Adipose tissue (tissue), 3 donors: ENCODE results near the gene DNAJC1. TPM values are rescaled to one million over a fixed set of nuclear protein-coding genes. Genes with fewer than 3 reads are reported as not detected.
"Not testable (repeated sequence)": the region's sequence is repeated elsewhere in the genome, so short reads cannot be mapped to it uniquely, and the experiment has no call there.

Source experiments
- H3K27ac ChIP-seq: one replicate; pipeline ENCODE4 v1.5.1; 2013; ENCODE audit warnings: low read depth, low read length
- whole genome bisulfite sequencing, 3 donors: extraction: QIAGEN DNeasy Blood & Tissue Kit; methylation state at CpG; one replicate each; pipeline ENCODE4 v1.1.7; 2013; 5-methylcytosine and 5-hydroxymethylcytosine counted together
- polyA plus RNA-seq, 3 donors: library from polyadenylated mRNA; stranded (reverse); fragments of 200-250 nt; gene quantifications; one replicate each; pipeline ENCODE4 v1.2.3, GENCODE V29; 2013
- donor health status: healthy with polysubstance abuse.
- donor health status: Bipolar disorder and iron deficiency.
- donor health status: healthy.

The DNAJC1 gene
- polyA plus RNA-seq, 3 donors: 22.8 to 37.4 (median 23.1) TPM

DNA sequence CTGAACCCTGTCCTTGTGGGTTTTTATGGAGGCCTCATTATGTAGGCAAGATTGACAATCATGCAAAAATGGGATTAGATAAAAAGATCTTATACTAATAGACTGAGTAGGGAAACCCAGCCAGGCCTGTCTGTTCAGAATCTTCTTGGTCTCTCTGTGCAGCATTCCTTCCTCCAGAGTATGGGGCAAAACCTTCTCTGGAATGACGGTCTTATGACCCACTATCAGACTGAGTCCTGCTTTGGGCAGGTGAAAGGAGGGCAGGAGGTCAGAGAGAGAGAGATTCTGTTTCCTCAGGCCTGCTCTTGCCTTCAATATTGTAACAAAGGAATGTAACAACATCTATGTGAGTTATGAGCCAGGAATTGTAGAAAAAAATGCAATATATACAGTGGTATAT, 182.6 kb downstream of the DNAJC1 start:
- 82 to 90% (median 90%) methylated on average over 1 of the region's 1 CpG for WGBS, 3 donors
- no peak overlapping the region for H3K27ac ChIP-seq

DNA sequence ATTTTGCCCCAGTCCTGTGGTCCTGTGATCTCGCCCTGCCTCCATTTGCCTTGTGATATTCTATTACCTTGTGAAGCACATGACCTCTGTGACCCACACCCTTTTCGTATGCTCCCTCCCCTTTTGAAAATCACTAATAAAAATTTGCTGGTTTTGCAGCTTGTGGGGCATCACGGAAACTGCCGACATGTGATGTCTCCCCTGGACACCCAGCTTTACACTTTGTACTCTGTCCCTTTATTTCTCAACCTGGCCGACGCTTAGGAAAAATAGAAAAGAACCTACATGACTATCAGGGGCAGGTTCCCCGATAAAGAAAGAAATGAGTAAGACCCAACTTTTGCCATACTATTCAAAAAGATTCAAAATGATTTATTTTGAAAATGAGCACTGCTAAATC, 185.1 kb downstream of the DNAJC1 start:
- H3K27ac ChIP-seq: not testable (repeated sequence)
- 96 to 98% (median 97%) methylated on average over 7 of the region's 7 CpGs for WGBS, 3 donors

DNA sequence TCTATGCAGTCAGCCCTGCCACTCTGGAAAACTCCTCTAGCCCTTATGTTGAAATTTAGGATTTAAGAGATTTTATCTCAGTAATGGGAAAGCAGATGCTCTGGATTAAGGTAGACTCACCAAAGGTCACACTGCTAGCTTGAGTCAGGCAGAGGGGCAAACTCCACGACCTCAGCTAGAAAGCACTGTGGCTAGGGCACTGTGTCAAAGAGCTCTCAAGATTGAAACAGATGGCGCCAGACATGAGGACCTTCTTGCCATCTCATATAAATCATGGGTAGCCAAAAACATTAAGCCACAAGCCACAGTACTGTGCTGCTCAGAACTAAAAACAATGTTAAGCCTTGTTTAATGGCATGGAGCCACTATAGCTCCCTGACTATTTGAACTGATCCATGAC, 188.7 kb downstream of the DNAJC1 start:
- no peak overlapping the region for H3K27ac ChIP-seq
- WGBS, 3 donors: 87 to 93% (median 93%) methylated on average over 2 of the region's 2 CpGs

DNA sequence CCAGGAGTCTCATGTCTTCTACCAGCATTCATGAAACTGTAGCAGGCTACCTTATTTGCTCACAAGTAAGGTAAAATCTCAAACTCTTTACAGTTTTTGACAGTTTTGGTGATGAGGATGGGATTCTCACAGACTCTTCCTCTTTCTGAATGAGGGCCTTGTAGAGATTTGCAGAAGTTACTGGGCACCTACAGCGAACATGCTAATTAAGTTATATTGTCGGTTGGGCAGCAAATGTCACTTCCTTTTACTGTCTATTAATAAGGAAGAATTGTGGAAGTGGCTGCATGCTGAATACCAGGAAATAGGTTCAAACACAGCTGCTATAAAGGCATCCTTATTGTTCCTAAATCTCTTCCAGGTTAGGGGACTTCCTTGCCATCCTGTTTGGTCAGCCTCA, 189.6 kb downstream of the DNAJC1 start:
- H3K27ac ChIP-seq: no peak overlapping the region
- WGBS, 3 donors: 52 to 91% (median 62%) methylated on average over 2 of the region's 2 CpGs

DNA sequence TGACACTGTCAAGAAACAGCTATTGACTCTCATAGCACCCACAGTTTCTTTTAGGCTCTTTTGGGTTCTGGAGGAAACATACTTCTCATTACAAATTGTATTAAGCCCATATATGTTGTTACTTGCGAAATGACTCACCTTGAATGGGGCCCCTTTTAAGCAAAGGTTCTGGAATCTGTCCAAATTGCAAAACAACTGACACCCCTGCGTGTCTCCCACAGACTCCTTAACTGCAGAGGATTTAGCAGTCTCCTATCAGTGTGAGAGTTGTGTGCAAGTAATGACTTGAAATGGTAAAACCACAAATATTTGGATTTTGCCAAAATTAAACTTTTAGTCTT, 192.3 kb downstream of the DNAJC1 start:
- WGBS, 3 donors: 63 to 88% (median 76%) methylated on average over 2 of the region's 2 CpGs

DNA sequence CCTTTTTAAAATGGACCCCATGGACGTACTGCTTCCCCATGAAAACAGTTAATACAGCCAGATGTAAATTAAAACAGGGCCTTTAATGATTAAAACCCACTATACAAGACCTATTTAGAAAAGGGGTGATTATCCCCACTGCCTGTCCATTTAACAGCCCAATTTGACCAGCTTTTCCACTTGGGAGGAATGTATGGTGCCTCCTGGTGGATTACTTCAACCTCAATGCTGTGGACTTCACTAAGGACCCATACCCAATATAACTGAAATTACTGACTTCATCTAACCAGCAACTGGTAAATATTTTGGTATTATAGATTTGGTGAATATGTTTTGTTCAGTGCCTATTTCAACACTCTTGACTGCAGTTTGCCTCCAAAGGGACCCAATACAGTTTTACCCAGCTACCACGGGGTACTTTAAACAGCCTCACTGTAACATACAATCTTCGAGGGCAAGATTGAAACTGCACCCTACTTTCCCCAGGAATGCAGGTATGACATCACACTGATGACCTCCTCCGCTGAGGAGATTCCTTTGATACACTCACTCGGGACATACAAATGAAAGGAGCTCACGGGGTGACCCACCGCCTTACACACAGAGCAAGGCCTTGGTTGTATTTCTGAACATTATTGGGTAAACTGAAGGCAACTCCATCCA, 192.8 kb downstream of the DNAJC1 start:
- H3K27ac ChIP-seq: no peak overlapping the region
- 96 to 98% (median 96%) methylated on average over 7 of the region's 7 CpGs for WGBS, 3 donors

More for the DNA sequence above, 192.3 kb downstream of the DNAJC1 start:
- no peak overlapping the region for H3K27ac ChIP-seq

DNA sequence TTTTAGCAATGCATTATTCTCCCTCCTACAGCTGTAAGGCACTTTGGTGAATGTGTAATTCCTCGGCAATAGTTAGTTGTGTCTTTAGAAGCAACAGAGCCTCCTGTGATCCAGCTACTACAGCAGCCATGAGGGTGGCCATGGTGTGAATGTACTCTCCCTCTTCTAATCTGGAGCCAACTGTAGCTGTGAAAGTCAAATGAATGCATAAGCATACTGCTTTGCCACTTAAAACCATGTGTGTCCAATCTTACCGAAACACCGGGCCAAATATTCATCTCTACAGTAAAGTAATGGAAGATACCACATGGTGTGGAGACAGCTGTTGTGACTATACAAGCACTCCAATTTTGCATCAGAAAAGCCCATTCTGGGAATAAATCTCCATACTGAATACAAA, 195.0 kb downstream of the DNAJC1 start:
- 96 to 97% (median 97%) methylated on average over 3 of the region's 3 CpGs for WGBS, 3 donors
- H3K27ac ChIP-seq: no peak overlapping the region

DNA sequence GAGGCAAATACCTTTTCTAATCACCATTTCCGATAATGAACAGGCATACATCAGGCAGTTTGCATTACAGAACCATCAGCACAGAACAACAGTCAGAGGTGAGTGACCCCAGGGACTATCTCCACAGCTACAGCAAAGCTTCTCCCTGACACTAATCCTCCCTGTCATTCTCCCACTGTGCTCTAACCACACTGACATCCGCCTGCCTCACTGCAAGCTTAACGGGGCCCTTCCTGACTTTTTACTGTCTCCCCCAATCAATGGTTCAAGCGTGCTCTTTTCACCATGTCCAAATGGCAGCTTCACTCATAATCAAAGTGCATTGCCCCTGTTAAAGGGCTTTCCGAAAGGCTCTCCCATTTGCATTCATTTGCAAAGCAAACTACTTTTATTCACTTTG, 196.3 kb downstream of the DNAJC1 start:
- WGBS, 3 donors: 72 to 76% (median 75%) methylated on average over 5 of the region's 5 CpGs
- no peak overlapping the region for H3K27ac ChIP-seq

DNA sequence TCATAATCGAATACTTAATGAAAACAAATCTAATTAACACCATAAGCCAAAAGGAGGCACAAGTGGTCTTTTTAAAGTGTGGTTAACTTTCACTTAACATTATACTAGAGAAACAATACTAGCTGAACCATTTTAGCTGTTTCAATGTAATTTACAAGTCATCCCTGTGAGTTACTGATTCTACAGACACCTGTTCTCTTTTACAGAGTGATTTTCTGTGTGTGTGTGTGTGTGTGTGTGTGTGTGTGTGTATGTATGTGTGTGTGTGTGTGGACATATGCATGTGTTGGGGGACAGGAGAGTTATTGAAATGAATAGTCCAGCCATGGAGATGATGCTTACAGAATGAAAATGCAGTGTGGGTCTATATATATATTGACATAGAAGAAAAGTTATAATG, 200.2 kb downstream of the DNAJC1 start:
- no peak overlapping the region for H3K27ac ChIP-seq
- 0 to 74% (median 72%) methylated on average over 1 of the region's 1 CpG for WGBS, 3 donors

DNA sequence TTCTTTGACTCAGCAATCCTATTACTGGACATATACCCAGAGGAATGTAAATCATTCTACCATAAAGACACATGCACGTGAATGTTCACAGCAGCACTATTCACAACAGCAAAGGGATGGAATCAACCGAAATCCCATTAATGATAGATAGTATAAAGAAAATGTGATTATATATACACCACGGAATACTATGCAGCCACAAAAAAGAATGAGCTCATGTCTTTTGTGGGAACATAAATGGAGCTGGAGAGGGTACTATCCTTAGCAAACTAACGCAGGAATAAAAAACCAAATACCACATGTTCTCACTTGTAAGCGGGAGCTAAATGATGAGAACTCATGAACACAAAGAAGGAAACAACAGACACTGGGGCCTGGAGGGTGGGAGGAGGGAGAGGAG, 201.9 kb downstream of the DNAJC1 start:
- WGBS, 3 donors: 95 to 98% (median 98%) methylated on average over 5 of the region's 5 CpGs
- no peak overlapping the region for H3K27ac ChIP-seq

DNA sequence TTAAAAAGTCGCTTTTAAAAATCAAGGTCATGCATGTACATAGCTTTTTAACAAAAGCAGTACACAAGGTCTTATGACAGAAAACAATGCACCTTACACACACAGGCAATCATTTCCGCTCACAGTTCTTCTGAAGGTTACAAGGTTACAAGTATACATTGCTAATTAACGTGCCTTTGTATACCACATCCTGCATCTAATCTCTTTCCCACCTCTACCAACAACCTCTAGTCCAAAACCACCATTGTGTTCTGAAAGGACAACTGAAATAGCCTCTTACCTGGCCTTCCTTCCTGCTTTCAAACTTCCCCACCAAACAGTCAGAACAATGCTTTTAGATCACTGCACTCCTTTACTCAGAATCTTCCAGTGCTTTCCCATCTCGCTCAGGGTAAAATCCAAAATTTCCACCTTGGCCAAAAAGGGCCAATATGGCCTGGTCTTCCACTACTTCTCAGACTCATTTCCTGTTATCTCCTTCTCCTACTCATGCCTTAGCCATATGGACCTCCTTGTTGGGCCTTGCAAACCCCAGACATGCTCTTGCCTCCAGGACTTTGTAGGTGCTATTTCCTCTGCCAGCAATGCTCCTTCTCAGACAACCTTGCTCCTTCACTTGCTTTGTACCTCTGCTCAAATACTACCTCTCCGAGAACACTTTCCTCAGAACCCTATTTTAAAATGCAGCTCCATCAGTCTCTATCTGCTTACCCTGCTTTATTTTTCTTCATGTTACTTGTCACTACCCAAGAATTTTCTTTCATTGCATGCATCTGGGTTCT, 205.4 kb downstream of the DNAJC1 start:
- H3K27ac ChIP-seq: no peak overlapping the region
- WGBS, 3 donors: 70 to 88% (median 76%) methylated on average over 5 of the region's 5 CpGs

DNA sequence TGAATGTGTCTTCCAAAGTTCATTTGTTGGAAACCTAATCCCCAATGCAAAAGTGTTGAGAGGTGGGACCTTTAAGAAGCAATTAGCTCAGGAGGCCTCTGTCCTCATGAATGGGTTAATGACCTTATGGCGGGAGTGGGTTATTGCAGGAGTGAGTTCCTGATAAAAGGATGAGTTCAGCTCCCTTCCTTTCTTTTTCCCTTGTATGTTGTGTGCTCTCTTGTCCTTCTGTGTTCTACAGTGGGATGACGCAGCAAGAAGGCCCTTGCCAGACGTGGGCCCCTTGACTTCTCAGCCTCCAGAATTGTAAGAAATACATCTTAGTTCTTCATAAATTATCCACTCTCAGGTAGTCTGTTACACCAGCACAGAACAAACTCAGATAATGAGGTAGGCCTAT, 206.0 kb downstream of the DNAJC1 start:
- 85 to 95% (median 95%) methylated on average over 3 of the region's 3 CpGs for WGBS, 3 donors
- H3K27ac ChIP-seq: no peak overlapping the region

DNA sequence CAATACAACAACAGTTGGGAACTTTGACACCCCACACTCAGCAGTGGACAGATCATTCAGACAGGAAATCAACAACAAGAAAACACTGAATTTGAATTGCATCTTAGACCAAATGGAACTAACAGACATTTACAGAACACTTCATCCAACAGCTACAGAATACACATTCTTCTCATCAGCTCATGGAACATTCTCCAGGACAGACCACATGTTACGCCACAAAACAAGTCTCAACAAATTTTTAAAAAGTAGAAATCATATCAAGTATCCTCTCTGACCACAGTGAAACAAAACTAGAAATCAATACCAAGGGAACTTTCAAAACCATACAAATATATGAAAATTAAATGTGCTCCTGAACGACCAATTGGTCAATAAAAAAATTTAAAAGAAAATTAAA, 212.3 kb downstream of the DNAJC1 start:
- WGBS, 3 donors: 96 to 97% (median 96%) methylated on average over 2 of the region's 2 CpGs
- H3K27ac ChIP-seq: no peak overlapping the region

DNA sequence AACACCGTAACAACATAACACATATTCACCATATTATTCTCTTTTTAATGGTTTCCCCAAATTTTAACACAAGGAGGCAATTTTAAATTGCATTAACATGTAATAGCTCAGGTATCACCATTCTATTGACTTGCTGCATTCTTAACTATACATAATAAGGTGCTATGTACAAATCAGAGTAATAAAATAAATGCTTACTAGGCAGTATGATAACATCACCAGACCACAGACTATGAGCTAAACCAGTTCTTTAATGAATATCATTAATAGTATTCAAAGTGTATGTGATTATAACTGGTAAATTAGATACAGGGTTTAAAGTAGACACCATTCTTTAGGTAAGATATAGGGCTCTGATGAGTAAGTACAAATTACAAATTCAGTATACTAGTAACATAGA, 226.6 kb downstream of the DNAJC1 start:
- H3K27ac ChIP-seq: no peak overlapping the region
- 97 to 100% (median 100%) methylated on average over 1 of the region's 1 CpG for WGBS, 3 donors

DNA sequence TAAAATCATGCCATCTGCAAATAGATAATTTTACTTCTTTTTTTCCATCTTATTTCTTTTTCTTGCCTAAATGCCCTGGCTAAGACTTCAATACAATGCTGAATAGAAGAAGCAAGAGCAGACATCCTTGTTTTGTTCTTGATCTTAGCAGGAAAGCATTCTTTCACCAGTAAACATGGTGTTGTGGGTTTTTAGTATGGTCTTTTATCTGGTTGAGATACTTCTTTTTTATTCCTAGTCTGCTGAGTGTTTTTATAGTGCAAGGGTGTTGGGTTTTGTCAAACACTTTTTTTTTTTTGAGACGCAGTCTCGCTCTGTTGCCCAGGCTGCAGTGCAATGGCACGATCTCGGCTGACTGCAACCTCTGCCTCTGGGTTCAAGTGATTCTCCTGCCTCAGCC, 232.3 kb downstream of the DNAJC1 start:
- WGBS, 3 donors: 93 to 97% (median 96%) methylated on average over 4 of the region's 4 CpGs
- no peak overlapping the region for H3K27ac ChIP-seq

DNA sequence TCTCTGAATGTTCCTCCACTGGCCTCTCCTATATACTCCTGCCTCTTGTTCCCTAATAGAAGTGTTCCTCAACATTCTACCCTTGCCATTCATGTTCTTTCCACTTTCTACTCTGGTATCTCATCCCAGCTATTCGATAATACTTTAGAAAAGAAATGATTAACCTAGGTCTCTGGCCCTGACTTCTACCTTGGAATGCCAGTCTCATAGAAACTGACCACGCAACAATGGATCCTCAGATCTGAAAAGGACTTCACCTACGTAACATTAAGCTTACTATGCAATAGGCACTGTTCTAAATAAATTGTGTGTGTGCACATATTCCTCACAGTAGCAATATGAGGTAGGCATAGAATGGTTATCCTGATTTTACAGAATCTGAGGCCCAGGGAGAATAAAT, 234.5 kb downstream of the DNAJC1 start:
- 82 to 97% (median 95%) methylated on average over 3 of the region's 3 CpGs for WGBS, 3 donors
- H3K27ac ChIP-seq: no peak overlapping the region

DNA sequence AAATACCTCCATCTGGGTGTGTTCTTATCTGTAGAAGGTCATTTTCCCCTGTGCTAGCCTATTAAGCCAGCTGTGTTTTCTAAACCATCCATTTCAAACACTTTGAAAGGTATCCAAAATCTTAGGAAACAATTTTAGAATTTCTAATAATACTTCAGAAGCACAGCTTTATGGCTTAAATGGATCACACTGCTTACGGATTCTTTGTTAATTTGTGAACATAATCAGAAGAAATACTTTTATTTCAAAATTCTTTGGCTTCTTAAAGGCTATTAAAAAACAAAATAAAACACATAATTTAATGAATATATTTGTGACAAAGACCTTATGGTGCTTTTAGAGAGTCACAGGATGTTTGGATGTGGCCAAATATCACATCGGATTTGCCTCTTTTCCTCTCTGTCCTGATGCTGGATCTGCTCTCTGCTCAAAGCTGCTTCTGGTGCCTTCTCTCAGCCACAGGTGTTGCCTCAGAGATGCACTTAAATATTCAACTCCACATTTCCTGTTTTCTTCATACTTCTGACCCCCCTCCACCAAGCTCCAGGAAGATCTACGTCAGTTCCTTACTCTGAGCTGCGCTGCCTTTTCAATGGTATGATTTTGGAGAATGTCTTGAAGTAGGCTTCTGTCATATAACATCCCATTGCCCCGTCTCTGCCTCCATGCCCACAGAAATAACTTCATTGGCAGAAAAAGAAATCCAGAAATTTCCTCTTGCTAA, 238.9 kb downstream of the DNAJC1 start:
- 75 to 90% (median 77%) methylated on average over 5 of the region's 5 CpGs for WGBS, 3 donors
- H3K27ac ChIP-seq: no peak overlapping the region

DNA sequence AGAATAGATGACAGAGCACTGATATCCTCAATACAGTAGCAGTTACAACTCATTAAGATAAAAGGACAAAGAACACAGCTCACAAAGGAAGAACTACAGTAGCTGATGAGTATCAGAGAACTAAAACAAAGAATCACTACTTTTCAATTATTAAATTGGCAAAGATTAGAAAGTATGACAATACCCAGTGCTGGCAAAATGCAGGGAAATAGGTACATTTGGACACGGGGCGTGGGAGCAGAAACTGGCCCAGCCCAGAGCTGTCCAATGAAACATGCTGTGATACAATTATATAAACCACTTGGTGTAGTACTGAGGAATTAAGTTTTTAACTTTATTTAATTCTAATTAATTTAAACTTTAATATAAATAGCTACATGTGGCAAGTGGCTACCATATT, 243.2 kb downstream of the DNAJC1 start:
- H3K27ac ChIP-seq: no peak overlapping the region
- WGBS, 3 donors: 98 to 99% (median 98%) methylated on average over 2 of the region's 2 CpGs

DNA sequence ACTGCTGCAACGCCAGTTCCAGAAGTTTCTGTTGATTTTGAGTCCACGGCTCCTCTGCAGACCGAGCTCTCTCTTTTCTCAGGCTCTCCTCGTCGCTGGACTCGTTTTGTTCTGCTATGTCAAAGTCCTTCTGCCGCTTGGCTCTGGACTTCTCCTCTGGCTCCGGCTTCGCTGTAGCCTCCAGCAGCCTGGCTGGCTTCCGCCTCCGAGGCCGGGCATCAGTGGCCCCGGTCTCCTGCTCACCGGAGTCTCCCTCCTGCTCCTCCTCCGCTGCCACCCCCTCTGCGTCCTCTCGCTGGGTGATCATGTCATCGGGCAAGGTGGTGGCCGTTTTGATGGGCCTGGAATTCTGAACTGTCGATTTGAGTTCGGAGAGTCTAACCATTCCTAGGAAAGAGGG, 244.3 kb downstream of the DNAJC1 start:
- WGBS, 3 donors: 95 to 97% (median 96%) methylated on average over 21 of the region's 21 CpGs
- no peak overlapping the region for H3K27ac ChIP-seq
